GM10266 (cell line): ENCODE results near the gene KHK.
"Not testable (repeated sequence)": the region's sequence is repeated elsewhere in the genome, so short reads cannot be mapped to it uniquely, and the experiment has no call there.

ENCODE experiments used
- DNase-seq: peaks from one replicate; pipeline ENCODE4 v3.0.0; 2012; ENCODE audit errors: extremely low spot score
- TF ChIP-seq, protein P1 (sequence below): IDR thresholded peaks from 2 replicates; pipeline ENCODE4 v1.5.1; 2012; ENCODE audit warnings: mild to moderate bottlenecking, low read depth; ENCODE audit not compliant: control insufficient read depth, insufficient read depth; ENCODE audit errors: missing control alignments

The KHK gene

DNA sequence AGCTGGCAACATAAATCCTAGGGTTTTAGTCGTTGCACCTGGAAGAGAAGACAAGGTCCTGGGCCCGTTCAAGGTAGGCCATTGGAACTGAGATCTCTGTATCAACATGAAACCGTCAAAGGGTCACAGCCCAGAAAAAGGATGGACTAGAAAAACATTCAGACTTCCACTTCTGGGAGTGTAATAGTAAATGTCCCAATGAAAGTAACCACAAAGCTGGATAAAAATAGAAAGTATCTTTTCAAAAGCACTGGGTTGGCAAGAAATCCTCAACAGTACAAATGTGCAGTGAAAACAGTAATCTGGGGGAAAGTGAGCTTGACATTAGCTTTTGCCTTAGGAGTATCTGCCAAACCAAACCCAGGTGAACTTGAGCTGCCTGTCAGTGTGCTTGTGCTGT, 19.4 kb downstream of the KHK start:
- DNase-seq = no peak
- TF ChIP-seq, protein P1, sequence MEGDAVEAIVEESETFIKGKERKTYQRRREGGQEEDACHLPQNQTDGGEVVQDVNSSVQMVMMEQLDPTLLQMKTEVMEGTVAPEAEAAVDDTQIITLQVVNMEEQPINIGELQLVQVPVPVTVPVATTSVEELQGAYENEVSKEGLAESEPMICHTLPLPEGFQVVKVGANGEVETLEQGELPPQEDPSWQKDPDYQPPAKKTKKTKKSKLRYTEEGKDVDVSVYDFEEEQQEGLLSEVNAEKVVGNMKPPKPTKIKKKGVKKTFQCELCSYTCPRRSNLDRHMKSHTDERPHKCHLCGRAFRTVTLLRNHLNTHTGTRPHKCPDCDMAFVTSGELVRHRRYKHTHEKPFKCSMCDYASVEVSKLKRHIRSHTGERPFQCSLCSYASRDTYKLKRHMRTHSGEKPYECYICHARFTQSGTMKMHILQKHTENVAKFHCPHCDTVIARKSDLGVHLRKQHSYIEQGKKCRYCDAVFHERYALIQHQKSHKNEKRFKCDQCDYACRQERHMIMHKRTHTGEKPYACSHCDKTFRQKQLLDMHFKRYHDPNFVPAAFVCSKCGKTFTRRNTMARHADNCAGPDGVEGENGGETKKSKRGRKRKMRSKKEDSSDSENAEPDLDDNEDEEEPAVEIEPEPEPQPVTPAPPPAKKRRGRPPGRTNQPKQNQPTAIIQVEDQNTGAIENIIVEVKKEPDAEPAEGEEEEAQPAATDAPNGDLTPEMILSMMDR = no peak

- TF ChIP-seq, protein P1 = no peak
- no peak for DNase-seq
These were observed 21.6 kb downstream of the KHK start for GRCh38 chr2:27108221-27108620.

GRCh38 chr2:27109083-27109482, 22.5 kb downstream of the KHK start:
- no peak for DNase-seq
- TF ChIP-seq, protein P1 = no peak

GRCh38 chr2:27110603-27111352, 24.2 kb downstream of the KHK start:
- not testable (repeated sequence) for DNase-seq

DNA sequence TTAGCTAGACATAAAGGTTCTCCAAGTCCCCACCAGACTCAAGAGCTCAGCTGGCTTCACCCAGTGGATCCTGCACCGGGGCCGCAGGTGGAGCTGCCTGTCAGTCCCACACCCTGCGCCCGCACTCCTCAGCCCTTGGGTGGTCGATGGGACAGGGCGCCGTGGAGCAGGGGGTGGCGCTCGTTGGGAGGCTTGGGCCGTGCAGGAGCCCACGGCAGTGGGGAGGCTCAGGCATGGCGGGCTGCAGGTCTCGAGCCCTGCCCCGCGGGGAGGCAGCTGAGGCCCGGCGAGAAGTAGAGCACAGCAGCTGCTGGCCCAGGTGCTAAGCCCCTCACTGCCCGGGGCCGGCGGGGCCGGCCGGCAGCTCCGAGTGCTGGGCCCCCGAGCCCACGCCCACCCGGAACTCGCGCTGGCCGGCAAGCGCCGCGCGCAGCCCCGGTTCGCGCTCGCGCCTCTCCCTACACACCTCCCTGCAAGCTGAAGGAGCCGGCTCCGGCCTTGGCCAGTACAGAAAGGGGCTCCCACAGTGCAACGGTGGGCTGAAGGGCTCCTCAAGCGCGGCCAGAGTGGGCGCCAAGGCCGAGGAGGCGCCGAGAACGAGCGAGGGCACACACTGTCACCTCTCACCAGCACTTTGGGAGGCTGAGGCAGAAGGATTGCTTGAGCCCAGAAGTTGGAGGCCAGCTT, 25.0 kb downstream of the KHK start:
- not testable (repeated sequence) for DNase-seq

DNA sequence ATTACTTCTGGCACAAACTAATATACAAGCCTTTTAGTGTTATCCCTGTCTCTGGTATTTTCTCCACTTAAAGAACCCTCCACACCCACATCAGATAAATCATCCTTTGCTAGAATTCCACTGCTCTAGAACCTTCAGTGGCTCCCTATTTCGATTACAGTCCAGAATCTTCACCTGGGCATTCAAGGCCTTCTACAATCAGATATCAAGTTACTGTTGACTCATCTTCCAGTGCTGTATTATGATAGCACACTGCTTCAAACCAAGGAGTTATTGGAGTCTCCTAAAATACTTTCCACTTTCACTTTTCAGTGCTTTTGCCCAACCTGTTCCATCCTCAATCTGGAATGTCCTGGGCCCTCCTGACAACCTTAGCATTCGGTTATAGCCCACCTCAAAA, 28.9 kb downstream of the KHK start:
- TF ChIP-seq, protein P1 = no peak
- no peak for DNase-seq

DNA sequence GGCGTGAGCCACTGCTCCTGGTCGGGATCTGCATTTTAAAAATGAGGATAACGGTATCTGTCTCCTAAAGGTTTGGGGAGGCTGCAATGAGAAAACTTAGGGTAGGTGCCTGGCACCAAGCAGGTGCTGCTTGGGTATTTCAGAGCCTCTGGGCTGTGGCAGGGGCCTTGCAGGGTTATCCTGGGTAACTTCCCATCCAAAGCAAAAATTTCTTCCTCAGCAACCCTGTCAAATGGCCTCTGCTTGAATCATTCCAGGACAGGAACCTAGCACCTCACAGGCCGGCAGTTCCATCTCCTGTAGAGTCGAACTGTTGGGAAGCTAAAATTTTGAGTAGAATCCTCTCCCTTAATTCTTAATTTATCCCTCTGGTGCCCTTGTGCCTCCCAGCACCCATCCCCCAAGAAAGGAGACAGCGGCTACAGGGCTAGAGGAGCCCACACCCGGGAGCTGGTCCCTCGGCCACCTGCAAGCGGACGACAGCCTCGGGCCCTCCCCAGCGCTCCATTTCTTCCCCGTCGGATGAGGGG, 31.5 kb downstream of the KHK start:
- DNase-seq = no peak

More for the DNA sequence above, 31.5 kb downstream of the KHK start:
- TF ChIP-seq, protein P1 = no peak
